ENCODE measurements around the gene CEACAM16.

Gene CEACAM16

DNA sequence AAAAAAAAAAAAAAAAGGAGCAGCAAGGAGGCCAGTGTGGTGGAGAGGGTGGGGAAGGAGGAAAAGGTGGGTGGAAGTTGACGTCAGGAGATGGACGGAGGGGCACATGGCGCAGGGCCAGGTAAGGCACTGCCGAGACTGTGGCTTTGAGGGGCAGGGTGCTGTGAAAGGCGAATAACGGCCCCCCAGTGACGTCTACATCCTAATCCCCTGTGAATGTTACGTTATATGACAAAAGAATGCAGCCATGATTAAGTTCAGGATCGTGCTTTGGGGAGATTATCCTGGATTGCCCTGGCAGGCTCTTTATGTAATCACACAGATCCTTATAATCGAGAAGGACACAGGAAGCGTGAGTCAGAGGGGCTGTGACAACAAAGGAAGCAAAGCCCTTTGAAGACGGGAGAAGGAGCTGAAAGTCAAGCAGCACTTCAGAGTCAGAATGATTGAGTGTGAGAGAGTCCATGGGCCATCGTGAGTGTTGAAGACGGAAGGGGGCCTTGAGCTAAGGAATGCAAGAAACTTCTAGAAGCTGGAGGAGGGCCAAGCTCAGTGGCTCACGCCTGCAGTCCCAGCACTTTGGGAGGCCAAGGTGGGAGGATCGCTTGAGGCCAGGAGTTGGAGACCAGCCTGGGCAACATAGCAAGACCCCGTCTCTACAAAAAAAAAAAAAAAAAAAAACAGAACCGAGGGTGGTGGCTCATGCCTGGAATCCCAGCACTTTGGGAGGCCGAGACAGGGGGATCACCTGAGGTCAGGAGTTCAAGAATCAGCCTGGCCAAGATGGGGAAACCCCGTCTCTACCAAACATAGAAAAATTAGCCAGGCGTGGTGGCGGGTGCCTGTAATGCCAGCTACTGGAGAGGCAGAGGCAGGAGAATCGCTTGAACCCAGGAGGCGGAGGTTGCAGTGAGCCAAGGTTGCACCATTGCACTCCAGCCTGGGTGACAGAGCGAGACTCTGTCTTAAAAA, 13.8 kb upstream of the CEACAM16 start:
- H3K27ac ChIP-seq: peak overlapping the region in 9 of 11 experiments; percentile 8 to 85 (median 64); a peak in 18 of 22 replicates
- peaks cover 16 to 83% (median 64%) of the 10 kb centered on the region in 10 experiments for H3K4me1 ChIP-seq
- peak overlapping the region in 5 of 10 experiments; percentile 2 to 33 (median 14); a peak in 5 of 20 replicates for H3K4me3 ChIP-seq
- no peaks in the 10 kb centered on the region for H3K36me3 ChIP-seq
- peak overlapping the region in 6 of 11 experiments; percentile 32 to 69 (median 48); a peak in 13 of 22 replicates for H3K9ac ChIP-seq
- TF ChIP-seq Cebpa-rat (IDR thresholded peaks at IDR 0.05): no peak
- no peaks in the 10 kb centered on the region for H4K20me1 ChIP-seq
- no peaks in the 10 kb centered on the region for H3K9me3 ChIP-seq (replicated peaks in 1 of 11)
- peak overlapping the region; percentile 40 to 93 (median 77) for H3K4me2 ChIP-seq
- no peaks in the 10 kb centered on the region for H3K27me3 ChIP-seq

DNA sequence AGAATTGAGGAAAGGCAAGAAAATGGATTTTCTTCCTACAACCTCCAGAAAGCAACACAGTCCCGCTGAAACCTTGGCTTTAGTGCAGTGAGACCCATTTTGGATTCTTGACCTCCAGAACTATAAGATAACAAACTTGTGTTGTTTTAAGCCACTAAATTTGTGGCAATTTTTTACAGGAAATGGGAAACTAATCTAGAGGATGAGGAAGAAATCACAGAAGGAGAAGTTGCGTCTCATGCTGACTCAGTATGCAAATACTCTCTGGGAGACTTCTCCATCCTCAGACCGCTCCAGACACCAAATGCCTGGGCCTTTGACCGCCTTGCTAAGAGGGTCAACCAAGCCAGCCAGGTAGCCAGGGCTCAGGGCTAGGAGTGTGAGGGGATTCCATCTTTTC, 13.1 kb upstream of the CEACAM16 start:
- peaks cover 17 to 90% (median 67%) of the 10 kb centered on the region in 10 experiments for H3K4me1 ChIP-seq
- peak overlapping the region in 9 of 11 experiments; percentile 8 to 85 (median 64); a peak in 18 of 22 replicates for H3K27ac ChIP-seq
- H3K36me3 ChIP-seq: no peaks in the 10 kb centered on the region
- no peak for TF ChIP-seq Cebpa-rat (IDR thresholded peaks at IDR 0.05)
- no peaks in the 10 kb centered on the region for H3K9me3 ChIP-seq (replicated peaks in 1 of 11)
- peak overlapping the region in 5 of 10 experiments; percentile 1 to 37 (median 2); a peak in 4 of 20 replicates for H3K4me3 ChIP-seq
- peak overlapping the region in 7 of 11 experiments; percentile 9 to 69 (median 42); a peak in 11 of 22 replicates for H3K9ac ChIP-seq
- H3K27me3 ChIP-seq: no peaks in the 10 kb centered on the region
- H4K20me1 ChIP-seq: no peaks in the 10 kb centered on the region
- peak overlapping the region; percentile 40 to 93 (median 77) for H3K4me2 ChIP-seq

DNA sequence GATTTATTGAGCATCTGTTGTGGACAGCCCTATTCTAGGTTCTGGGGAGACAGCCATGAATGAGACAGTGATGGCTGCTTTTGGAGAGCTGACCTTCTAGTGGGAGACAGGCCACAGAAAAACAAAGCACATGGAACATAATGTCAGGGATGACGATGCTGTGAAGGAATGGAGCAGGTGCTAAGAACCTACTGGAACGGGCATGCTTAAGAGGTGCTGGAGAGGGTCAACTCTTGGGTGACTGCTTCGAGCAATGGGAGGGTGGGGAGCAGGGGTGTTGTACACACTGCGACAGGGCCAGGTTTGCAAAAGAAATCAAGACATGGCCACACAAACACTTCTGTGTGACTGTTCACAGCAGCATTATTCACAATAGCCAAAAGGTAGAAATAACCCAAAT, 12.1 kb upstream of the CEACAM16 start:
- Histone ChIP-seq H3K9ac (0 out of 22 replicates have a peak overlapping the region, but pooled peaks of 1 of the 11 experiments have one; percentile 54), H3K4me2 (peak overlapping the region in 6 of 11 experiments; percentile 77 to 93 (median 82); a peak in 12 of 22 replicates), H3K4me3 (peak overlapping the region in 1 of 10 experiments; percentile 37; a peak in 1 of 20 replicates), H3K27me3 (no peaks in the 10 kb centered on the region), H4K20me1 (no peaks in the 10 kb centered on the region), H3K36me3 (no peaks in the 10 kb centered on the region), H3K27ac (peak overlapping the region in 5 of 11 experiments; percentile 8 to 85 (median 77); a peak in 5 of 22 replicates), H3K9me3 (replicated peaks in 1 of 11) (no peaks in the 10 kb centered on the region), H3K4me1 (peaks cover 27 to 100% (median 78%) of the 10 kb centered on the region in 10 experiments)
- no peak for TF ChIP-seq Cebpa-rat (IDR thresholded peaks at IDR 0.05)

DNA sequence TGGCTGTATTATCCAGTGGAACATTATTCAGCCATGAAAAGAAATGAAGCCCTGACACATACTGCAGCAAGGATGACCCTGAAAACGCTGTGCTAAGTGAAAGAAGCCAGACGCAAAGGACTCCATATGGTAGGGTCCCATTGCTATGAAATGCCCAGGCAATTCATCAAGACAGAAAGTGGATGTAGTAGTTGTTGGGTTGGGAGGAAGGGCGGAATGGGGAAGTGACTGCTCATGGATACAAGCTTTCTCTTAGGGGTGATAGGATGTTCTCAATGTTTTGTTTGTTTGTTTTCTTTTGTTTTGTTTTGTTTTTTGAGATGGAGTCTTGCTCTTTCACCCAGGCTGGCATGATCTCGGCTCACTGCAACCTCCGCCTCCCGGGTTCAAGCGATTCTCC, 11.1 kb upstream of the CEACAM16 start:
- peak overlapping the region in 1 of 11 experiments; percentile 54; a peak in 2 of 22 replicates for H3K27ac ChIP-seq
- no peaks in the 10 kb centered on the region for H3K36me3 ChIP-seq
- 0 out of 22 replicates have a peak overlapping the region, but pooled peaks of 1 of the 11 experiments have one; percentile 23 for H3K9ac ChIP-seq
- peaks cover 37 to 100% (median 82%) of the 10 kb centered on the region in 10 experiments for H3K4me1 ChIP-seq
- H3K27me3 ChIP-seq: no peaks in the 10 kb centered on the region
- no peaks in the 10 kb centered on the region for H4K20me1 ChIP-seq
- no peak for TF ChIP-seq Cebpa-rat (IDR thresholded peaks at IDR 0.05)
- no peak overlapping the region for H3K4me3 ChIP-seq
- peak overlapping the region in 5 of 11 experiments; percentile 77 to 93 (median 83); a peak in 10 of 22 replicates for H3K4me2 ChIP-seq
- H3K9me3 ChIP-seq (replicated peaks in 1 of 11): no peaks in the 10 kb centered on the region

DNA sequence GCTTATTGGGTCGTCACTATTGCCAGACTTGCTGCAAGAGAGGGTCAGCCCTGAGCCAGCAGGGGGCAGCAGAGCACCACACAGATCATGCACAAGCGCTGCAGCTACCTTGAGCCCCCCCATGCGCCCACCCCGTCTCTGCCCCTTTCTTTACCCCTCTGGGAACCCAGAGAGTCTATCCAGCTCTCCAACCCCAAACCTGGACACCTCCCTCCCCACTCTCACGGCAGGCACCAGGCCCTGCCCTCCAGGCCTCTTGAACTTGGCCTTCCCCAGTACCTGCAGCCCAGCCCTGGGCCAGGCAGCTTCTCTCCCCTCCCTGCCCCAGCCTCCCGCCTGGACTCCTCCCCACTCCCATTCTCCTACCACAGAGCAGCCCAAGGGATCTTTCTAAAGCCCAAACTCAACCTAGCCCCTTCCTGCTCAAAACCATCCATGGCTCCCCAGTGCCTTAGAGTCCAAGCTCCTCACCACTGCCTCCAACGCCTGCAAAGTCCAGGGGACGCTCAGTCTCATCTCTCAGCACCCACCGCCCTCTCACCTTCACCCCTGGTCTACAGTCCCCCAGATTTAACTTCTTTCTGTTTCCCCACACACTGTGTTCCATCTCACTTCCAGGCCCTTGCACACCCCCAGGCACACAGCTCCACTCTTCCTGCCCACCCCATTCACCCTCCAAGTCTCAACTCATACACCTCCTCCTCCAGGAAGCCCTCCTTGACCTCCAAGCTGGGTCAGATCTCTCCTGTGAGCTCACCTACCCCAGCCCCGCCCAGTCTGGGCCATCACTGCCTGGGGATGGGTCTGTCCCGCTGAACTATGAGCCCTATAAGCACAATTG, 9.4 kb upstream of the CEACAM16 start:
- no peak overlapping the region for H3K4me3 ChIP-seq

DNA sequence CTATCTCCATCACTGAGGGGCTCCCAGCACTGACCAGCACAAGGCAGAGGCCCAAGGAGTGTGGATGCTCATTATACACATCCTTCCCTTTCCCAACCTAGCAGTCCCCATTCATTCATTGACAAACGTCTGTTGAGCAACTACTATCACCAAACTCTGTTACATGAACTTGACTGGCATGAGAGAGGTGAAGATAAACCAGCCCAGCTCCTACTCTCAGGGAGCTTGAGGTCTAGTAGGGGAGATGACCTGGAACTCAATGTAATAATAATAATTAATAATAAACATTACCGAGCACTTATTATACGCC, 8.9 kb upstream of the CEACAM16 start:
- Histone ChIP-seq H3K36me3 (no peaks in the 10 kb centered on the region), H3K4me1 (peaks cover 34 to 90% (median 65%) of the 10 kb centered on the region in 10 experiments), H3K27ac (no peak overlapping the region; a peak in 1 of 22 replicates), H3K9ac (no peak overlapping the region), H3K9me3 (replicated peaks in 1 of 11) (no peaks in the 10 kb centered on the region), H3K4me2 (peak overlapping the region in 5 of 11 experiments; percentile 55 to 93 (median 77); a peak in 10 of 22 replicates), H4K20me1 (no peaks in the 10 kb centered on the region), H3K27me3 (no peaks in the 10 kb centered on the region), H3K4me3 (no peak overlapping the region)
- no peak for TF ChIP-seq Cebpa-rat (IDR thresholded peaks at IDR 0.05)

More for the DNA sequence above, 9.4 kb upstream of the CEACAM16 start:
- Histone ChIP-seq H3K27me3 (no peaks in the 10 kb centered on the region), H3K27ac (no peak overlapping the region; a peak in 1 of 22 replicates), H3K36me3 (no peaks in the 10 kb centered on the region), H3K4me2 (peak overlapping the region in 8 of 11 experiments; percentile 26 to 93 (median 58); a peak in 13 of 22 replicates), H3K4me1 (peaks cover 37 to 93% (median 71%) of the 10 kb centered on the region in 10 experiments), H4K20me1 (no peaks in the 10 kb centered on the region), H3K9me3 (replicated peaks in 1 of 11) (no peaks in the 10 kb centered on the region), H3K9ac (no peak overlapping the region)
- no peak for TF ChIP-seq Cebpa-rat (IDR thresholded peaks at IDR 0.05)

DNA sequence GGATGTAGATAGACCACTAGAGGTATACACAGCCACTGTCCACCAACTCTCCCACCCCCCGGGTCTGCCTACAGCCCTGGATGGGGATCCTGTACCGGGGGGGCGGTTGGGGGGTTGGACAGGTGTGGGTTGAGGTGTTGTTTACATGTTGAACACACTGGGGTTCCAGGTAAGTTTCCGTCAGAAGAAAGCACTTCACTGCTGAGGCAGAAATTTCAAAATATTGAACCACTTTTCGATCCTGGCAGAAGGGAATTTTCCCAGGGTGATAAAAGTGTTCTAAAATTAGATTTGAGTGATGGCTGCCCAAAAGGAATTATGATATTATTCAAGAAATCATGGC, 6.6 kb upstream of the CEACAM16 start:
- Histone ChIP-seq H3K36me3 (no peaks in the 10 kb centered on the region), H4K20me1 (no peaks in the 10 kb centered on the region), H3K9me3 (replicated peaks in 1 of 11) (no peaks in the 10 kb centered on the region), H3K4me3 (peak overlapping the region in 3 of 10 experiments; percentile 29 to 44 (median 34); a peak in 3 of 20 replicates), H3K4me1 (peaks cover 30 to 90% (median 49%) of the 10 kb centered on the region in 10 experiments), H3K27me3 (0 out of 22 replicates have a peak, but pooled peaks cover 0 to 1% (median 0%) of the 10 kb centered on the region in 11 experiments), H3K4me2 (peak overlapping the region; percentile 58 to 95 (median 79)), H3K9ac (peak overlapping the region in 7 of 11 experiments; percentile 41 to 70 (median 48); a peak in 7 of 22 replicates), H3K27ac (peak overlapping the region in 4 of 11 experiments; percentile 52 to 82 (median 71); a peak in 9 of 22 replicates)
- TF ChIP-seq Cebpa-rat (IDR thresholded peaks at IDR 0.05): no peak

DNA sequence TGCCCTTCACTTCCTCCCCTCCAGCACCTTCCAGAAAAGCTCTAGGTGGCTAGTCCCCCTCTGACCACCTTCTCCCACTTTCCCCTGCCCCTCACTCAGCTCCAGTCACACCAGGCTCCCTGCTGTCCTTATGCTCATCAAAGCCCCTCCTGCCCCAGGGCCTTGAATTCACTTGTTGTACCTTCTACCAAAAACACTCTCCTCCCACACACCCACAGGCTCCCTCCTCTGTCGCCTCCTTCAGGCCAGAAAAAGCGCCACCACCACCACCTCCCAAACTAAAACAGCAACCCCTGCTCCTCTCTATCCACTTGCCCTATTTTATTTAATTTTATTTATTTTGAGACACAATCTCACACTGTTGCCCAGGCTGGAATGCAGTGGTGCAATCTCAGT, 4.8 kb upstream of the CEACAM16 start:
- Histone ChIP-seq H3K36me3 (no peaks in the 10 kb centered on the region), H4K20me1 (no peaks in the 10 kb centered on the region), H3K27me3 (0 out of 22 replicates have a peak, but pooled peaks cover 0 to 4% (median 0%) of the 10 kb centered on the region in 11 experiments), H3K4me1 (peaks cover 44 to 80% (median 49%) of the 10 kb centered on the region in 10 experiments), H3K4me2 (peak overlapping the region in 2 of 11 experiments; percentile 31 to 35; a peak in 1 of 22 replicates), H3K9ac (no peak overlapping the region), H3K4me3 (no peak overlapping the region), H3K27ac (no peak overlapping the region), H3K9me3 (replicated peaks in 1 of 11) (no peaks in the 10 kb centered on the region)
- TF ChIP-seq Cebpa-rat (IDR thresholded peaks at IDR 0.05): no peak

All from BLaER1 treated with 17β-estradiol and CSF1 and Interleukin-3, amounts not matched to agents 10 nM and 100 nM (cell line).